ENCODE data around the gene NUDCD3. TPM values are rescaled to one million over a fixed set of nuclear protein-coding genes. Genes with fewer than 3 reads are reported as not detected.
A peak's percentile ranks its signal among the peaks of the same experiment; 100 is the strongest.

NUDCD3 gene
- polyA plus RNA-seq, 1 donor (not counting 4 experiments of a cell fraction or from before 2014, with no cell fraction given) = 58.7 TPM

DNA sequence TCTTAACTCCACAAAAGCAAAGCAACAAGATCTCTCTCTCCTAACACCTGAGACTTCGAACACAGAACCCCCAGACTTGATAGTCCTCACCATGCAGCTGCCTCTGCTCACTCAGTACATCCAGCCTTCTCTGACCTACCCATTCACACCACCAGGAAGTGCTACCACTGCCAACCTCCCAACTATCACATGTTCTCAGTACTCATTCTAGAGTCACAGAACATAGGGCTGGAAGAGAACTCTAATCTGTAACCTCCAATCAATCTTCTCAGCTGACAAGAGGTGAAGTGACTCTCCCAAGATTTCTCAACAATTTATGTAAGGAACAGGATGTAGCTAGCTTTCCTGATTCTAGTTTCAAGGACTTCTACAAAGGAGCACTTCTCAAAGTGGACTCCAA, 3.8 kb downstream of the NUDCD3 start:
- Histone ChIP-seq H3K4me2 (ENCODE audit: control insufficient read depth, extremely low read depth, insufficient read depth, low read depth, low read length) (no peak overlapping the region), H3K9ac (ENCODE audit: control insufficient read depth, extremely low read depth, insufficient read depth, low read length) (no peak overlapping the region), H2AFZ (ENCODE audit: control insufficient read depth, low read length) (no peak overlapping the region), H3K79me2 (ENCODE audit: control insufficient read depth, insufficient read depth, low read length) (peaks cover 71% of the 10 kb centered on the region), H3K27ac (ENCODE audit: control insufficient read depth, insufficient read depth, low read length) (no peak overlapping the region), H3K27me3 (ENCODE audit: control insufficient read depth, extremely low read depth, insufficient read depth, low read length) (no peaks in the 10 kb centered on the region), H3K9me3 (ENCODE audit: control insufficient read depth, low read depth, low read length) (no peaks in the 10 kb centered on the region), H3K36me3 (ENCODE audit: control insufficient read depth in 2 of 2, extremely low read depth in 1 of 2, insufficient read depth in 2 of 2, low read length in 2 of 2) (peaks cover 14 to 20% of the 10 kb centered on the region in 2 experiments), H3K9me1 (ENCODE audit: control insufficient read depth, extremely low read depth, insufficient read depth, low read length) (no peaks in the 10 kb centered on the region), H4K20me1 (ENCODE audit: control insufficient read depth, extremely low read depth, insufficient read depth, low read length) (no peaks in the 10 kb centered on the region), H3K4me3 (ENCODE audit: control insufficient read depth in 2 of 3, extremely low read depth in 1 of 3, insufficient read depth in 2 of 3, low read depth in 1 of 3, low read length in 3 of 3) (no peak overlapping the region), H3K4me1 (ENCODE audit: control insufficient read depth, extremely low read depth, insufficient read depth, low read length) (peaks cover 19% of the 10 kb centered on the region)
- DNase-seq (ENCODE audit: low read depth, low spot score) (peak; percentile 7), FAIRE-seq (no peak)
- TF ChIP-seq, protein P1, sequence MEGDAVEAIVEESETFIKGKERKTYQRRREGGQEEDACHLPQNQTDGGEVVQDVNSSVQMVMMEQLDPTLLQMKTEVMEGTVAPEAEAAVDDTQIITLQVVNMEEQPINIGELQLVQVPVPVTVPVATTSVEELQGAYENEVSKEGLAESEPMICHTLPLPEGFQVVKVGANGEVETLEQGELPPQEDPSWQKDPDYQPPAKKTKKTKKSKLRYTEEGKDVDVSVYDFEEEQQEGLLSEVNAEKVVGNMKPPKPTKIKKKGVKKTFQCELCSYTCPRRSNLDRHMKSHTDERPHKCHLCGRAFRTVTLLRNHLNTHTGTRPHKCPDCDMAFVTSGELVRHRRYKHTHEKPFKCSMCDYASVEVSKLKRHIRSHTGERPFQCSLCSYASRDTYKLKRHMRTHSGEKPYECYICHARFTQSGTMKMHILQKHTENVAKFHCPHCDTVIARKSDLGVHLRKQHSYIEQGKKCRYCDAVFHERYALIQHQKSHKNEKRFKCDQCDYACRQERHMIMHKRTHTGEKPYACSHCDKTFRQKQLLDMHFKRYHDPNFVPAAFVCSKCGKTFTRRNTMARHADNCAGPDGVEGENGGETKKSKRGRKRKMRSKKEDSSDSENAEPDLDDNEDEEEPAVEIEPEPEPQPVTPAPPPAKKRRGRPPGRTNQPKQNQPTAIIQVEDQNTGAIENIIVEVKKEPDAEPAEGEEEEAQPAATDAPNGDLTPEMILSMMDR (optimal IDR thresholded peaks at IDR 0.05 in 1 of 3, IDR thresholded peaks at IDR 0.05 in 1 of 3, conservative IDR thresholded peaks at IDR 0.05 in 1 of 3; ENCODE audit: extremely low read depth in 1 of 3, insufficient read depth in 2 of 3, low read length in 3 of 3) = peak in 1 of 3 experiments; percentile 32
- TF ChIP-seq EZH2 (IDR thresholded peaks at IDR 0.05; ENCODE audit: low read length) = no peak
- dilution Hi-C loops (cut with MboI; ENCODE audit: extremely low pct_ligation_motif_present, low sequenced_read_pairs) = no loop called here

DNA sequence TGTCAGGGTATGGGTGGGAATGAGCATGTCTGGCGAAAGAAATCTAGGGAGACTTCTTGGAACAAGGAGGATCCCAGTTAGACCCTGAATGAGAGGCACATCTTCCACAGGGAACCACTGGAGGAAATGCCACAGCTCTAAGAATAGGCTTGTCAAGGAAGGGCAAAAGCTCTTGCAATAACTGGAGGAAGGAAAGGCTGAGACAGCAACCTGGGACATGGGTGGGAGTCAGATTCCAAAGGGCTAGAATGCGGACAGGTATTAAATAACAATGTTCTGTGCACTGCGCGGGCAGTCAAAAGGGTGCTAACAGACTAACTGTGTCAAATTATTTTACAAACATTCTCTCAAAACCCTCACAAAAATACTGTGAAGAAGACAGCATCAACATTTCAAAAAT, 4.5 kb downstream of the NUDCD3 start:
- Histone ChIP-seq H3K9ac (ENCODE audit: control insufficient read depth, extremely low read depth, insufficient read depth, low read length) (no peak overlapping the region), H3K27ac (ENCODE audit: control insufficient read depth, insufficient read depth, low read length) (no peak overlapping the region), H3K4me2 (ENCODE audit: control insufficient read depth, extremely low read depth, insufficient read depth, low read depth, low read length) (no peak overlapping the region), H3K4me1 (ENCODE audit: control insufficient read depth, extremely low read depth, insufficient read depth, low read length) (peaks cover 16% of the 10 kb centered on the region), H3K4me3 (ENCODE audit: control insufficient read depth in 2 of 3, extremely low read depth in 1 of 3, insufficient read depth in 2 of 3, low read depth in 1 of 3, low read length in 3 of 3) (no peak overlapping the region), H4K20me1 (ENCODE audit: control insufficient read depth, extremely low read depth, insufficient read depth, low read length) (no peaks in the 10 kb centered on the region), H3K36me3 (ENCODE audit: control insufficient read depth in 2 of 2, extremely low read depth in 1 of 2, insufficient read depth in 2 of 2, low read length in 2 of 2) (peaks cover 16 to 20% of the 10 kb centered on the region in 2 experiments), H3K9me1 (ENCODE audit: control insufficient read depth, extremely low read depth, insufficient read depth, low read length) (no peaks in the 10 kb centered on the region), H3K79me2 (ENCODE audit: control insufficient read depth, insufficient read depth, low read length) (peaks cover 73% of the 10 kb centered on the region), H3K9me3 (ENCODE audit: control insufficient read depth, low read depth, low read length) (no peaks in the 10 kb centered on the region), H3K27me3 (ENCODE audit: control insufficient read depth, extremely low read depth, insufficient read depth, low read length) (no peaks in the 10 kb centered on the region), H2AFZ (ENCODE audit: control insufficient read depth, low read length) (no peak overlapping the region)
- no peak for DNase-seq (ENCODE audit: low read depth, low spot score)
- no peak for FAIRE-seq
- no peak for TF ChIP-seq EZH2 (IDR thresholded peaks at IDR 0.05; ENCODE audit: low read length)
- TF ChIP-seq, protein P1 (optimal IDR thresholded peaks at IDR 0.05 in 1 of 3, IDR thresholded peaks at IDR 0.05 in 1 of 3, conservative IDR thresholded peaks at IDR 0.05 in 1 of 3; ENCODE audit: extremely low read depth in 1 of 3, insufficient read depth in 2 of 3, low read length in 3 of 3) = no peak
- dilution Hi-C loops (cut with MboI; ENCODE audit: extremely low pct_ligation_motif_present, low sequenced_read_pairs) = no loop called here
